OCI-M1 (cell line): ENCODE measurements around the gene CLCNKB.
"Not testable (repeated sequence)": the region's sequence is repeated elsewhere in the genome, so short reads cannot be mapped to it uniquely, and the experiment has no call there.

Source experiments
- DNase-seq: peaks from one replicate; lab custom pipeline; 2025; lab: John Stamatoyannopoulos, UW

Gene CLCNKB

GRCh38 chr1:16033103-16033632, 10.4 kb upstream of the CLCNKB start:
- not testable (repeated sequence) for DNase-seq

- not testable (repeated sequence) for DNase-seq
These were observed 7.1 kb upstream of the CLCNKB start for GRCh38 chr1:16036461-16036860.

- no peak for DNase-seq
These were observed 5.0 kb upstream of the CLCNKB start for GRCh38 chr1:16038620-16038912.

- not testable (repeated sequence) for DNase-seq
These were observed 3.7 kb upstream of the CLCNKB start for GRCh38 chr1:16039871-16040270.

GRCh38 chr1:16041200-16041599, 2.4 kb upstream of the CLCNKB start:
- DNase-seq = no peak

- no peak for DNase-seq
These were observed 1.5 kb upstream of the CLCNKB start for GRCh38 chr1:16042096-16042495.

GRCh38 chr1:16042654-16043053, 928 bp upstream of the CLCNKB start:
- not testable (repeated sequence) for DNase-seq

- no peak for DNase-seq
These were observed 368 bp downstream of the CLCNKB start for GRCh38 chr1:16043950-16044349.

GRCh38 chr1:16046842-16047241, 3.3 kb downstream of the CLCNKB start:
- no peak for DNase-seq

GRCh38 chr1:16047791-16048475, 4.4 kb downstream of the CLCNKB start:
- DNase-seq = no peak

- DNase-seq = peak; percentile 84
These were observed 5.1 kb downstream of the CLCNKB start for GRCh38 chr1:16048573-16049189.

GRCh38 chr1:16050328-16050727, 6.7 kb downstream of the CLCNKB start:
- DNase-seq = no peak

- DNase-seq = no peak
These were observed 7.5 kb downstream of the CLCNKB start for GRCh38 chr1:16051039-16051438.

- not testable (repeated sequence) for DNase-seq
These were observed 8.4 kb downstream of the CLCNKB start for GRCh38 chr1:16051949-16052348.

- peak; percentile 62 for DNase-seq
These were observed 10.4 kb downstream of the CLCNKB start for GRCh38 chr1:16053781-16054502.

GRCh38 chr1:16054598-16055540, 11.3 kb downstream of the CLCNKB start:
- DNase-seq = no peak

GRCh38 chr1:16055613-16056520, 12.3 kb downstream of the CLCNKB start:
- peak; percentile 89 for DNase-seq

GRCh38 chr1:16056521-16056912, 12.9 kb downstream of the CLCNKB start:
- DNase-seq = not testable (repeated sequence)

- DNase-seq = peak; percentile 16
These were observed 13.8 kb downstream of the CLCNKB start for GRCh38 chr1:16057314-16057915.

GRCh38 chr1:16058394-16059120, 15.0 kb downstream of the CLCNKB start:
- peak; percentile 12 for DNase-seq
